ENCODE data around the gene RRAGA. TPM values are rescaled to one million over a fixed set of nuclear protein-coding genes. Genes with fewer than 3 reads are reported as not detected.
"Not testable (repeated sequence)": the region's sequence is repeated elsewhere in the genome, so short reads cannot be mapped to it uniquely, and the experiment has no call there.

RRAGA gene
- total RNA-seq, 4 donors from 2014 or later: 43.2 to 56.0 (median 52.4) TPM

DNA sequence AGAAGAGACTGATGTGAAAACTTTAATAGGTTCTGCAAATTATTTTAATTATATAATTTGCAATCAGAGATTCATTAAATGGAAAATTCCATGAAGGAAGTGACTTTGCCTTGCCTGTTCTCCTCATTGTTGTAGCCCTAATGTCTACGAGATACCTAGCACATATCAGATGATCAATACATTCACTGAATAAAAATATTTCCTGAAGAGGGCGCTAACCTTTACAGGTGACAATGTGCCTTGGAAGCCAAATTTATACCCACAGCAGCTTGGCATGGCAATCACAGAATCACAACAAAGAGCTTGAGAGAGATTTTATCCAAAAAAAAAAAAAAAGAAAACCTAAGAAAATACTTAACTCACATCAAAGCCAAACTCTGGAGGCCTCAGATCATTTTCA is 36.1 kb downstream of the RRAGA start:
- TF ChIP-seq, protein P1, sequence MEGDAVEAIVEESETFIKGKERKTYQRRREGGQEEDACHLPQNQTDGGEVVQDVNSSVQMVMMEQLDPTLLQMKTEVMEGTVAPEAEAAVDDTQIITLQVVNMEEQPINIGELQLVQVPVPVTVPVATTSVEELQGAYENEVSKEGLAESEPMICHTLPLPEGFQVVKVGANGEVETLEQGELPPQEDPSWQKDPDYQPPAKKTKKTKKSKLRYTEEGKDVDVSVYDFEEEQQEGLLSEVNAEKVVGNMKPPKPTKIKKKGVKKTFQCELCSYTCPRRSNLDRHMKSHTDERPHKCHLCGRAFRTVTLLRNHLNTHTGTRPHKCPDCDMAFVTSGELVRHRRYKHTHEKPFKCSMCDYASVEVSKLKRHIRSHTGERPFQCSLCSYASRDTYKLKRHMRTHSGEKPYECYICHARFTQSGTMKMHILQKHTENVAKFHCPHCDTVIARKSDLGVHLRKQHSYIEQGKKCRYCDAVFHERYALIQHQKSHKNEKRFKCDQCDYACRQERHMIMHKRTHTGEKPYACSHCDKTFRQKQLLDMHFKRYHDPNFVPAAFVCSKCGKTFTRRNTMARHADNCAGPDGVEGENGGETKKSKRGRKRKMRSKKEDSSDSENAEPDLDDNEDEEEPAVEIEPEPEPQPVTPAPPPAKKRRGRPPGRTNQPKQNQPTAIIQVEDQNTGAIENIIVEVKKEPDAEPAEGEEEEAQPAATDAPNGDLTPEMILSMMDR (IDR thresholded peaks at IDR 0.05): no peak
- ATAC-seq (ENCODE audit: low FRiP score) (no peak), DNase-seq (ENCODE audit: low spot score) (no peak)

DNA sequence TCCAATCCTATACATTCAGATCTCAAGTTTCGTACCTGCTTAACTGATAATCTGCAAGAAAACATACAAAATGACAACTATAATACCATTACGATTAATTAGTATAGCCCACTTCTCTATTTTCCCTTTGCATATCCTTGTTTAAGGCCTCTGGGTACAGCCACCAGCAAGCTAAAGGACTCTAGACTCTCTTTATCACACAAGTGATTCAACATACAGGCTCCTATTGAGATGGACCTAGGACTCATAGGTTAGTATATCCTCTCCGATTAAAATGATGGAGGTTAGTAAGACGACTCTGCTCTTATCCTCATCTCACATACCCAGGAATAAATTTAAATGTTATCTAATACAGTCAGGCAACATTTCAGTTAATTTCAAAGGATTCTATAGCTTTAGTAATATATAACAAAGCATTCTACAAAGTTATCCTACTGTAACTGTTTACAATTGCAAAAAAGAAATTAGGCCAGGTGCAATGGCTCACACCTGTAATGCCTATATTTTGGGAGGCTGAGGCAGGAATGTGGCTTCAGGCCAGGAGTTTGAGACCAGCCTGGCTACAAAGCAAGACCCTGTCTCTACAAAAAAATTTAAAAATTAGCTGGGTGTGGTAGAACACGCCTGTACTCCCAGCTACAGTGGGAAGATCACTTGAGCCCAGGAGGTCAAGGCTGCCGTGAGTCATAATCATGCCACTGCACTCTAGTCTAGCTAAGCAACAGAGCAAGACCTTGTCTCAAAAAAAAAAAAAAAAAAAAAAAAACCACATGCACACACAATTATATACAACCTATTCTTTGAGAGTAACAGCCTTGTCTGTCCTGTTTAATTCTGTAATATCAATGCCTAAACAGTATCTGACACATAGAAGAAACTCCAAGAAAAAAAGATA is 38.1 kb downstream of the RRAGA start:
- DNase-seq (ENCODE audit: low spot score) (no peak), ATAC-seq (ENCODE audit: low FRiP score) (no peak)
- TF ChIP-seq, protein P1 (IDR thresholded peaks at IDR 0.05): no peak

DNA sequence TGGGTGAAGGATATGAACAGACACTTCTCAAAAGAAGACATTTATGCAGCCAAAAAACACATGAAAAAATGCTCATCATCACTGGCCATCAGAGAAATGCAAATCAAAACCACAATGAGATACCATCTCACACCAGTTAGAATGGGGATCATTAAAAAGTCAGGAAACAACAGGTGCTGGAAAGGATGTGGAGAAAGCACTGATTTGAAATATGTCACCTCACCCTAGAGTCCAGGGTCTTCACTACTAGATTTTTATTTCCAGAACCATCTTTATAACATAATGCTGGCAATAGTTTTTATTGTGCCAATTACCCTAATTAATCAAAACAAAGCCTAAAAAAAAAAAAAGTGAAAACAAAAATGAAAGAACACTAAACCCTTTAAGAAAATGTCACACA is 48.2 kb downstream of the RRAGA start:
- ATAC-seq (ENCODE audit: low FRiP score); DNase-seq (ENCODE audit: low spot score): not testable (repeated sequence)

Small RNA genes within 50 kb of the gene (small RNA-seq; reads per million reads assigned to genes)
- gene RF00019 (not detected), gene RNU6-264P (not detected), gene SCARNA8 (17.1 reads per million, percentile 92 among the genes with 10 or more reads in this experiment)

Other genes with a start within 250 kb of the RRAGA start
- not detected for gene SAXO1, start 16.2 kb upstream of the RRAGA start, total RNA-seq
- gene HAUS6, start 53.5 kb downstream of the RRAGA start, total RNA-seq: 10 to 100 TPM in 2 of 4 donors, 1 to 10 TPM in 2; 7.5 to 14.7 (median 9.7) TPM
- 1,000 to 10,000 TPM in 2 of 4 donors, 100 to 1,000 TPM in 2; 260 to 1,398 (median 845) TPM for gene PLIN2, start 78.1 kb downstream of the RRAGA start, total RNA-seq
- gene DENND4C, start 181.3 kb downstream of the RRAGA start, total RNA-seq: 100 to 1,000 TPM in 3 of 4 donors, 10 to 100 TPM in 1; 80.0 to 133 (median 113) TPM